Panc1 (cell line): ENCODE results near the gene STARD10. TPM values are rescaled to one million over a fixed set of nuclear protein-coding genes. Genes with fewer than 3 reads are reported as not detected.

Source experiments
- ATAC-seq: fragments of 200-7000 bp; cut with Tn5 transposase; 2 replicates; pipeline ENCODE4 v1.9.1; 2020; ENCODE audit warnings: mild to moderate bottlenecking, moderate library complexity
- BruUV-seq: library from RNA; stranded (reverse); fragments of 400-500 nt; replicated peaks from 2 replicates; lab custom pipeline; 2021; lab: Mats Ljungman, UMichigan
- CTCF ChIA-PET: fragments of 300-600 bp; sonication (Branson Sonifier 250); formaldehyde crosslinking; loops from one replicate; lab custom pipeline; 2022; ENCODE audit warnings: antibody characterized with exemption; lab: Charles Lee
- POLR2A ChIA-PET: fragments of 300-600 bp; sonication (Branson Sonifier 250); formaldehyde crosslinking; loops from one replicate; lab custom pipeline; 2022; ENCODE audit warnings: antibody characterized with exemption; lab: Charles Lee
- DNase-seq: peaks from one replicate; pipeline ENCODE4 v3.0.0-alpha.2; 2010; ENCODE audit warnings: low read depth, low spot score
- H3K27ac ChIP-seq: 2 replicates; pipeline ENCODE4 v1.5.1; 2011; ENCODE audit warnings: mild to moderate bottlenecking, low read length, inconsistent platforms
- H3K27me3 ChIP-seq: fragments of 200-500 bp; sonication (Bioruptor generic); 2 replicates; pipeline ENCODE4 v1.6.0; 2014; ENCODE audit warnings: low read length, inconsistent platforms; ENCODE audit not compliant: control insufficient read depth, insufficient read depth
- H3K36me3 ChIP-seq: fragments of 200-500 bp; sonication (Bioruptor generic); 2 replicates; pipeline ENCODE4 v1.5.1; 2014; ENCODE audit warnings: inconsistent platforms, mild to moderate bottlenecking, low read length, moderate library complexity; ENCODE audit not compliant: control insufficient read depth, insufficient read depth
- H3K4me1 ChIP-seq: 2 replicates; pipeline ENCODE4 v1.5.1; 2011; ENCODE audit warnings: inconsistent platforms, mild to moderate bottlenecking, low read length, moderate library complexity; ENCODE audit not compliant: control insufficient read depth, insufficient read depth
- H3K4me3 ChIP-seq, 2 experiments: 2 replicates each; pipeline ENCODE4 v1.5.1; 2011 to 2012; ENCODE audit warnings: low read depth in 2 of 2, low read length in 2 of 2, mild to moderate bottlenecking in 2 of 2, inconsistent platforms in 1 of 2, moderate library complexity in 1 of 2
- H3K9me3 ChIP-seq: fragments of 200-500 bp; sonication (Bioruptor generic); 2 replicates; pipeline ENCODE4 v1.5.1; 2014; ENCODE audit warnings: low read depth, mild to moderate bottlenecking, inconsistent platforms, low read length, moderate library complexity; ENCODE audit not compliant: control insufficient read depth, insufficient read depth
- CTCF ChIP-seq: fragments of 450-650 bp; IDR thresholded peaks from 2 replicates; pipeline ENCODE4 v1.5.1; 2017; ENCODE audit warnings: mild to moderate bottlenecking
- POLR2AphosphoS5 ChIP-seq: IDR thresholded peaks from 2 replicates; pipeline ENCODE4 v1.6.1; 2012; ENCODE audit warnings: mild to moderate bottlenecking, low read depth, low read length, moderate library complexity
- REST ChIP-seq, 2 experiments: IDR thresholded peaks; 2 replicates each; pipeline ENCODE4 v1.6.1; 2011 to 2012; ENCODE audit warnings: low read depth in 2 of 2, control low read depth in 1 of 2, low read length in 1 of 2, mild to moderate bottlenecking in 1 of 2, moderate library complexity in 1 of 2; ENCODE audit not compliant: insufficient read depth in 1 of 2
- SIN3A ChIP-seq: IDR thresholded peaks from 2 replicates; pipeline ENCODE4 v1.6.1; 2012; ENCODE audit warnings: low read depth, mild to moderate bottlenecking, low read length, moderate library complexity, borderline replicate concordance; ENCODE audit not compliant: insufficient read depth
- TCF7L2 ChIP-seq: IDR thresholded peaks from 2 replicates; pipeline ENCODE4 v1.6.1; 2011; ENCODE audit warnings: mild to moderate bottlenecking, low read depth, low read length, inconsistent platforms
- in situ Hi-C: cut with HindIII; loops from 2 replicates; pipeline ENCODE4 v1.10.0; 2016; ENCODE audit warnings: low sequenced_read_pairs, low pct_unique_long_range_greater_than_20kb
- intact Hi-C: fragments of 100-400 bp; cut with micrococcal nuclease; formaldehyde crosslinking; loops from one replicate; pipeline ENCODE4 v1.10.0; 2022; ENCODE audit not compliant: unreplicated experiment
- total RNA-seq: library from RNA; stranded (reverse); gene quantifications from one replicate; pipeline ENCODE4 v1.2.1, GENCODE V29; 2021; ENCODE audit not compliant: unreplicated experiment

STARD10 gene
- total RNA-seq, 1 experiment from 2014 or later: 32.1 TPM

GRCh38 chr11:72784662-72785061 is 9.2 kb downstream of the STARD10 start:
- no peaks in the 10 kb centered on the region for H3K9me3 ChIP-seq
- DNase-seq (no peak), ATAC-seq (no peak)
- in situ Hi-C loops (no loop called here), intact Hi-C loops (no loop called here)
- peaks cover 9% of the 10 kb centered on the region; the same call in 1 of the 2 replicates for H3K4me1 ChIP-seq
- H3K36me3 ChIP-seq: no peaks in the 10 kb centered on the region; the same call in 1 of the 2 replicates
- no peak overlapping the region for H3K4me3 ChIP-seq
- H3K27ac ChIP-seq: no peak overlapping the region
- ChIA-PET POLR2A (interaction anchor here (0.6 kb wide), 1 partner anchor 29 kb away, joined by 3 read pairs; no protein-coding TSS in a partner anchor), CTCF (no interaction called here)
- H3K27me3 ChIP-seq: no peaks in the 10 kb centered on the region
- BruUV-seq: no TSS peak
- TF ChIP-seq CTCF (no peak), REST (IDR thresholded peaks at IDR 0.05; ENCODE audit: insufficient read depth in 1 of 2, low read depth in 2 of 2, low read length in 1 of 2) (no peak), TCF7L2 (no peak), POLR2AphosphoS5 (no peak), SIN3A (no peak)

- BruUV-seq: no TSS peak
- Histone ChIP-seq H3K36me3 (no peaks in the 10 kb centered on the region; the same call in 1 of the 2 replicates), H3K9me3 (no peaks in the 10 kb centered on the region), H3K4me3 (no peak overlapping the region), H3K27me3 (no peaks in the 10 kb centered on the region), H3K4me1 (peaks cover 9% of the 10 kb centered on the region; the same call in 1 of the 2 replicates), H3K27ac (no peak overlapping the region)
- intact Hi-C loops: no loop called here
- DNase-seq (no peak), ATAC-seq (no peak)
- TF ChIP-seq TCF7L2 (no peak), REST (IDR thresholded peaks at IDR 0.05; ENCODE audit: insufficient read depth in 1 of 2, low read depth in 2 of 2, low read length in 1 of 2) (no peak), POLR2AphosphoS5 (no peak), CTCF (no peak), SIN3A (no peak)
- ChIA-PET POLR2A (no interaction called here), CTCF (interaction anchor here (0.6 to 0.9 kb wide), 2 partner anchors 9 to 546 kb away, joined by 3 to 5 read pairs; no protein-coding TSS in a partner anchor)
- in situ Hi-C loops: no loop called here
Measured at GRCh38 chr11:72783144-72783905, 10.5 kb downstream of the STARD10 start.
